Measurements from ENCODE around the gene CKMT1A.
"Not testable (repeated sequence)": the region's sequence is repeated elsewhere in the genome, so short reads cannot be mapped to it uniquely, and the experiment has no call there.

The CKMT1A gene

DNA sequence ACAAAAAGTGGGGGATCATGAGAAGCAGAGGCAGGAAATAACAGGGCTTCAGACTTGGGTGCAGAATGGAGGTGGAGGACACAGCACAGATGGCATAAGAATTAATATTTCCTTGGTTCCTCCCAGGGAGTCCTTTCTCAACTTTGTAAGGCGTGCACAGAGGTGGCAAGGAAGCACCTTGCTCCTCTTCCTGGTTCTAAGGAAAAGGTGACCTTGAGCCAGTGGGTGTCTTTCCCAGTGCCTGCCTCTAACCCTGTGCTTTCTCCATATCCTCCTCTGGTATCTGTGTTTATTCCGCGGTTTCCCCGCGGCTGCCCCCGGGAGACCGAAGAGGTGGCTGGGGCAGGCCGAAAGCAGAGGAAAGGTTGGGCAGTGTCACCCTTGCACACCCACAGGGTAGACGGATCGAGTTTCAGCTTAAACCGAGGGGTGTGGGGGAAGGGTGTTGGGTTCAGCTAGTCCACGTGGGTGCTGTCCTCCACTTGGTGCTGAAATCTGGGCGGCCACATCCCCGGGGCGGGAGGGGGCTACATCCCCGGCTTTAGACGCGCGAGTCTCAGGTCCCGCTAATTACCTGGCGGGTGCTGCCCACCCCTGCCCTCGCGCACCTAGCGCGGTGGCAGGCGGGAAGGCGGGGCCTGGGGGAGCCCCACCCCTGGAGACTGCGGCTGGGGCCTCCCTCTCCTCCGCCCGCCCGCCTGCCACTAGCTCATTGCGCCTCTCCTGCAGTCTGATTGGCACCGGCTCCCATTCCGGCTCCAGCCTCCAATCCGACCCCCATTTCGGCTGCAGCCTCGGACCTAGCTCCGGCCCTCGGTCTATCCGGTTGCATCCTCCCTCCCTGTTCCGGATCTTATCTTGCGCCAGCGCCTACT is at the start of gene CKMT1A:
Gene CKMT1A, plus strand, starts transcription at position 712 of the 875 bp plus-strand sequence. CDS start 192 bp downstream, outside the sequence.
- not testable (repeated sequence) for DNase-seq

DNA sequence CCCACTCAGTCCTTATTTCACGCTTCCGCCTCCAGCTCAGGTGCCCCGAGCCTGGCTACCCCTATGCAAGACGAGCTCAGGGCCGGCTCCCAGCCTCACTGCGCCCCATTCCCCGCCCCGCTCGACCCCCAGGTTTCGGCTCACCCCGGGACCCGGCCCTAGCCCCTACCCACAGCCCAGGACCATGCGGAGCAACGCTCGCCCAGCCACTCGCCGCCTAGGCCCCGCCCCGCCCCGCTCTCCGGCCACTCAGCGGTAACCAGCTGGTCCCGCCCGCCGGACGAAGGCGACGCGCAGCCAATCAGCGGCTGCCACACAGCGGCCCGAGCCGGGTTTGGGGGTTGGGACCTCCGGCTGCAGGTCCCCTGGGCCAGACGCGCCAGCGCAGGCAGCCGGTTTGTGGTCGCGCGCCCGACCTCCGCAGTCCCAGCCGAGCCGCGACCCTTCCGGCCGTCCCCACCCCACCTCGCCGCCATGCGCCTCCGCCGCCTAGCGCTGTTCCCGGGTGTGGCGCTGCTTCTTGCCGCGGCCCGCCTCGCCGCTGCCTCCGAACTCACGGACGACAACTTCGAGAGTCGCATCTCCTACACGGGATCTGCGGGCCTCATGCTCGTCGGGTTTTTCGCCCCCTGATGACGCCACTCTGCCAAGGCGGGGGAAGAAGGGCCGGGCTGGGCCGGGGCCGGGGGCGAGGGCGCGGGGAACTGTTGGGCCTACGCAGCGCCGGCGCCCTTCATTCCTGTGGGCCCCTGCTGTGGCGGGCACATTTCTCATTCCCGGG is 44.8 kb upstream of the CKMT1A start, which contains the start of gene CATSPER2:
Gene CATSPER2, minus strand, starts transcription at position 196 of the 781 bp plus-strand sequence. CDS start 783 bp downstream, outside the sequence.
- DNase-seq: no peak

DNA sequence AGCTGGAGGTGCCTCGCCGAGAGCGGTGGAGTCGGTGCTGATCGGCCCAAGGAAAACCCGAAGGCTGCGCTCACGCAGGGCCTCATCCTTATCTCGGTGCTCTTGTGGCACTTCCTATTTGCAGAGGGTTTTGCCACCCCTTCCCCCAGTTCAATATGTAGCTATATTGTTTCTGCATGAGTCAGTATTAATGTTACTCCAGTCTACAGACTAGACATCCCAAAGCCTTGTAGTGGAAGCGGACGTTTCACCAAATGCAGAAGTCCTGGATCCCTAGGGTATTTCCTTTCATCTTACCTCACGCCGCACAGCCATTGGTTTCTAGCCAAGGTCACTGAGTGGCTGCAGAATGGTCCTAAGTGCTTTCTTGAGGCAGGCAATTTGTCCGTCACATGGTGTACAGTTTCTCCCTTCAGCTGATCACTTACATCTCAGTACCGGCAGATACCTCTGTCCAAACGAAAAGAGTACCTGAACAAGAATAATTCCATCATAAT is 44.2 kb upstream of the CKMT1A start:
- not testable (repeated sequence) for DNase-seq

DNA sequence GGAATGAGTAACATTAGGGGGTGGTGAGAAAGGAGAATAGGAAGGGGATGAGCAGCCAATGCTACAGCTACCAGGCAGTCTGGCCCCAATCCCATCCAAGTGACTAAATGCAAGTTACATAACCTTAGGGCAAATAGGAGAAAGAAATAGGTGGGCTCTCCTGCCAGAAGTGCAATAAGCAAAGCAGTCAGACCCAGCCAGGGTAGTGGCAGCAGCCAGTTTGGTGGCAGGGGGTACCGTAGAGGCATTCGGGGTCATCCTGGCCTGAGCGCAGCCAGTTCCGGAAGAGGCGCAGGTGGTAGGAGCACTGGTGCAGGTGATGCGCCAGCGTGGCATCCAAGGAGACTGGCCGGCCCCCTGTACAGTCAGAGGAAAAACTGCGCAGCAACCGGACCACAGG is 33.9 kb upstream of the CKMT1A start:
- DNase-seq: not testable (repeated sequence)

DNA sequence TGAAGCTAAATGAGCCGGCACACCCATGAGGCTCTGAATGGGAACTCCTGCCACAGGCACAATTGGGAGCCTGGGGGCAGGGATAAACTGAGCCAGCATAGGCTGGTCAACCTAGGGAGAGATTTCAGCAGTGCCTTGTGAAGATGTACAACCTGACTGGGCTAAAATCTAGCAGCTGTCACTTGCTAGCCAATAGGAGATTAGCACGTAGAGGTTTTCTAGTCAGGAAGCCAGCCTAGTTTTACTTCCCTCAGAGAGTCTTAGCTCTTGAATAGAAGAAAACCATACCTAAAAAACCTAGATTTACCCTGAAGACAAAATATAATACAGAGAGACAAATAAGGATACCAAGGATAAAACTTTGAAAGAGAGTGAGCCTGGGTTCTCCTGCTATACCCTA is 31.4 kb upstream of the CKMT1A start:
- DNase-seq: not testable (repeated sequence)

DNA sequence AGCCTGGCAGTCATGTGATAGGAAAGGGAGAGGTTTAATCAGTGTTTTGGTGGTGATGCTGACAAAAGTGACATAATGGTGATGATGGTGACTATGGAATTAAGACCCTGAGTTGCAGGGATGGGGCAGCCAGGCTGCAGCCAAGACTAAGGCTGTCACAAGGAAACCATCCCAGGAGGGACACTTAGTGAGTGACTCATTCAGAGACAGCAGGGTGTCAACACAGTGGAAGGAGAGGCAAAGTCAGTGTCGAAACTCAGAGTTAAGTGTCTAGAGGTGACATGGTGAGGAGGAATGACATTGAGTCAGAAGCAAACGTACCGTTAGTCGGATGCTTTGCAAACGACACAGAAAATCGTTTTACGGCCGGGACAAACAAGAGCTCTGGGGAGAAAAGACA is 30.3 kb upstream of the CKMT1A start:
- not testable (repeated sequence) for DNase-seq

DNA sequence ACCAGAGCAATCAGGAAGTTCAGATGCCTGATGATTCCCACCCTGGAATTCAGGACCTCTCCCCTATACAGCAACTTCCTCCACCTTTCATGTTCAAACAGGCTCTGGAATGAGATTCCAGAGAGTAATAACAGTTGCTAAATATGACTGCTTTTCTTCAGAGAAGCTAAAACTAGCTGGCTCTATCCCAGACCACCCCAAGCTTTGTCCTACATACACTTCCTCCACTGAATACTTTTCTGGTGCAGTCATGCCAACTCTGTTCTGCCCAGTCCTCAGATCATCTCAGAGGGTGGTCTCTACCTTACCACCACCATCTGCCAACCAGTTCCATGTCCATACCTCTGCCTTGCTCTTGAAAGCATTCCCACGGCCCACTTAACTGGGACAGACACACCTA is 27.5 kb upstream of the CKMT1A start:
- DNase-seq: not testable (repeated sequence)

DNA sequence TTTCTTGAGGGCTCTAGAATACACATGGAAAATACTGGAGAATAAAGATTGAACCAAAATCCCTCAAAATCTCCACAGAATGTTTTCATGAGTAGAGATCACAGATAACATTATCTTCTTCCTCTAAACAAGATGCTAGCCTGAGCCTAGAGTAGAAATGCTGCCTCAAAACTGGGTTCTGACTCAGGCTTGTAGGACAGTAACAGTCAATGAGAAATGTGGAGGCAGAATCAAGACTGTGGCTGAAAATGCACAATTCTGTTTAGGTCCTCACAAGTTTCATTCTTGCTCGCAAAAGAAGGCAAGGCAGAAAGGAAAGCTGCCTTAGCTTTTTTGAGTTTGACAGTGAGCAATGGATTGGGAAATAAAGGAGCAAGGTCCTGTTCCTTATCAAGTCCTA is 19.5 kb upstream of the CKMT1A start:
- not testable (repeated sequence) for DNase-seq

DNA sequence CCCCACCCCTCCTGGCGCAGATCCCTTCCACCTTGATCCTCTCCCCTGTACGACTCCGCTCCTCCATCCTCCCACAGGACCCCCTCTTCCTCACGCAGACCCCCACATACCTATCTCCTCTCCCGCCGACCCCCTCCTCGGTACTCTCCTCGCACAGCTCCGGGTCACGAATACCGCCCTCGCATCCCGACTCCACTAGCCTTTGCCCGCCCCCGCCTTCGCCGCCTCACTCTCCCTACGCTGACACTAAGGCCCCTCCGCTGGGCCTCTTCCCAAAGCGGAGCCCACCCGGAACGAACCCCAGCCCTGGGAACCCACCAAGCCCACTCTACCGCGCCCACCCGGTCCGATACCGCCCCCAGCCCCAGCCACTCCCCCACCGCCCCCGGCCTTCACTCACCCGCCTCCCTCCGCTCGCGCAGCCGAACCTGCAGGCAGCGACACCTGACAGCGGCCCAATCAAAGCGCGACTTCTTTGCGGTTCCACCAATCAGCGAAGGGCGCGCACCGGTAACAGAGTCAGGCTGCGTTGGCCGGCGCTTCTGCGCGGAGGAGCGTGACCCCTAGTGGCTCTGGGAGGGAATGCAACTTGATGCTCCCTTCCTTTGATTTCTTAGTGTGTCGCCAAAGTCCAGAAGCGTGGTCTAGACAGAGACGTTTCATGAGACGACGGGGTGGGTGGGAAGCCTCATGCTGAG is 3.9 kb upstream of the CKMT1A start:
- not testable (repeated sequence) for DNase-seq

DNA sequence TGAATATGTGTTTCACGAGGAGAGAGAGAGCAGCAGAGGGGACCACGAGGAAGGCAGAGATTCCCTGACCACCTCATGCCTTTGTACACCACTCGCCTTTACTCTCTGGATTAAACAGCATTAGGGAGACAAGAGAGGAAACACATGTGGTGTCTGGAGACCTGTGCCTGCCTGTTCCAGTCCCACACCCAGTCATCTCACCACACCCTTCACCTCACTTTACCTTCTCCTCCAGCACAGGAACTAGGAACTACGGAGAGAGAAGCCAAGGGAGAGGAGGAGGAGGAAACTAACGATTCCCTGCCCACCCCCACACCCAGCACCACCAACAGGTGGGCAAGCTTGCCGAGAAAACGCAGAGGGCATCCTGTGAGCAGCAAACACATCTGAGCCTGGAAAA is 980 bp upstream of the CKMT1A start:
- DNase-seq: not testable (repeated sequence)

DNA sequence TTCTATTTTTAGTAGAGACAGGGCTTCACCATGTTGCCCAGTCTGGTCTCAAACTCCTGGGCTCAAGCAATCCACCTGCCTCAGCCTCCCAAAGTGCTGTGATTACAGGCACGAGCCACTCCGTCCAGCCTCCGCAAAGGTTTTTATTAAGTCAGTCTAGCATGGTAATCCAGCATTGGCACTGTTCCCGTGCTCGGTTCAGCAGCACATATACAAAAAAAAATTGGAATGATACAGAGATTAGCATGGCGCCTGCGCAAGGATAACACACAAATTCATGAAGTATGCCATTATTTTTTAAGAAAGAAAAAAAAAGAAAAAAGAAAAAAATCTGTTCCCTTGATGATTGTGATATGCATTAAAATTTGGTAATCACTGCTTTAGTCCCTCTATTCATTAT is 8.5 kb downstream of the CKMT1A start:
- DNase-seq: no peak

DNA sequence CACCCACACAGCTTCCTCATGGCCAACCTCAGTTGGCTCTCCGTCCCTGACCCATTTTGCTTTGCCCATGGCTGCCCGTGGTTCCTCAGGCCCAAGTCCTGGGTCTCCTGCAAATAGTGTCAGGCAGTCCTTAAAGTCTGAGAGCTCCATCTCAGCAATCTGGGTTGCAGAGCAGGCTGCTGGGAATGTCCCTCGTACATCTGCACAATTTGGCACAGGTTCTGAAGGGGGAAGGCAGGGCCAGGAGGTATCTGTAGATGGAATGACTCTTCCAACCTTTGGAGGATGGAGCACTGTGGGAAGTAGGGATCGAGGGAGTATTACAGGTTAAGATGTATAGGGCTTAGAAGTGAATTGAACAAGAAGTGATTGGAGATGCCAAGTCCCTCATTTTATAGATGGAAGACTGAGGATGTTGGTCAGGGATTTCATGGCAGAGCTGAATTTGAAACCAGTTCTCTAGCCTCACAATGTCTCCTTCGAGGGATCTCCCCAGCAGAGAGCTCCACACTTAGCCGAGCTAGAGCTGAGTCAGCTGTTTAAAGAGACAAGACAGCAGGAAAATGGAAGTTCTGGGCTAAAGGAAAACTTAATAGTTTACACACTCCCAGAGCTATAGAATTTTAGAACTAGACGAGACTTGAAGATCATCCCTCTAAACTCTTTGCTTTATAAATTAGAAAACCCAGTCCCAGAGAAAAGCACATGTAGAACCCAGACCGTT is 9.2 kb downstream of the CKMT1A start:
- no peak for DNase-seq

DNA sequence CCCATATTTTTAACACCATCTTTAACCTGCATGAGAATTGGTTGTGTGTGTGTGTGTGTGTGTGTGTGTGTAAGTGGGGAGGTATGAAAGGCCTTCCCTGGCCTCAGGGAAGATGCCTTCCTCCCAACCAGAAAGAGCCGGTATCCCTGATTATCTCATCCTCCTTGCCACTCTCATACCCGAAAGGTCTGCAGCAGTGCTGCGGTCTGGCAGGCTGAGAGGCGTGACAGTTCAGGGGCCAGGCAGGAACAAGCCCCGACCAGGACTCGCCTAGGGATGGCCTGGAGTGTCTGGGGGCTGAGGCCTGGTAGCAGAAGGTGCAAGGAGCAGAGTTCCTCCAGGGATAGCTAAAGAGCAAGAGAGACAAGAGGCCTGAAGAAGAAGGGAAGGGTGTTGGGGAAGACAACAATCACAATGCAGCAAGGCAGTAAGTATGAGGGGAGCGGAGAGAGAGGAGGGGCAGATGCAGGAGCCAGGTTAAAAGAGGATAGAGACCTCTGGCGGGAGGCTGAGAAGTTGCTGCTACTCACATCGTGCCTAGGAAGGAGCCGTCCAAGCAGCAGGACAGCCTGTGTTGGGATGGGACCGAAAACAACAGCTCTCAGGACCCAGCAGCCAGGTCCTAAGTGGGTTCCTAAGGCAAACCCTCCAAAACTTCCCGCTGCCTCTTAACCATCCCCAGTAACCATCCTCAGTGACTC is 16.9 kb downstream of the CKMT1A start:
- not testable (repeated sequence) for DNase-seq

DNA sequence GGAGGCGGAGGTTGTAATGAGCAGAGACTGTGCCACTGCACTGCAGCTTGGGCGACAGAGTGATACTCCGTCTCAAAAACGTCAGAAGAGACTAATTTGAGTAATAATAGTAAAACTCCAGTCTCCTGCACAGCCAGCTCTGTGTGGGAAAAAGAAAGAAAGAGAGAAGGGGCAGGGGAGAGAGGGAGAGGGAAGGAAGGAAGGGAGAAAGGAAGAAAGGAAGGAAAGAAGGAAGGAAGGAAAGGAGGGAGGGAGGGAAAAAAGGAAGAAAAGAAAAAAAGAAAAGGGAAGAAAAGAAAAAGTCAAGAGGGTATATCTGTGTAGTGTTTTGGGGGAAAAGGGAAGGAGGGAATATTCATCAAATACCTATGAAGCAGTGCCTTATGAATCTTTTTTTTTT is 29.5 kb downstream of the CKMT1A start:
- DNase-seq: no peak

DNA sequence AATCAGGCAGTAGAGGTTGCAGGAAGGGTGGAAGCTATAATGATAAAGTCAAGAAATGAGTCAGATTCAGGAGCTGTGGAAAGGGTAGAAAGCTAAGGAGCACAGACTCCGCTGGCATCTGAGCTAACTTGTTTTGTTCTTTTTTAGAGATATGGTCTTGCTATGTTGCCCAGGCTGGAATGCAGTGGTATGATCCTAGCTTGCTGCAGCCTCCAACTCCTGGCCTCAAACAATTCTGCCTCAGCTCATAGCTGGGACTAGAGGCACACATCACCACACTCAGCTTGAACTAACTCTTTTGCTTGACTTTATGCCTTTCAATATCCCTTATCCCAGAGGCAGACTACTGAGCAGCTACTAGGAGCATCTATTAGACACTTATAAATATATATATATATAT is 32.6 kb downstream of the CKMT1A start:
- not testable (repeated sequence) for DNase-seq

DNA sequence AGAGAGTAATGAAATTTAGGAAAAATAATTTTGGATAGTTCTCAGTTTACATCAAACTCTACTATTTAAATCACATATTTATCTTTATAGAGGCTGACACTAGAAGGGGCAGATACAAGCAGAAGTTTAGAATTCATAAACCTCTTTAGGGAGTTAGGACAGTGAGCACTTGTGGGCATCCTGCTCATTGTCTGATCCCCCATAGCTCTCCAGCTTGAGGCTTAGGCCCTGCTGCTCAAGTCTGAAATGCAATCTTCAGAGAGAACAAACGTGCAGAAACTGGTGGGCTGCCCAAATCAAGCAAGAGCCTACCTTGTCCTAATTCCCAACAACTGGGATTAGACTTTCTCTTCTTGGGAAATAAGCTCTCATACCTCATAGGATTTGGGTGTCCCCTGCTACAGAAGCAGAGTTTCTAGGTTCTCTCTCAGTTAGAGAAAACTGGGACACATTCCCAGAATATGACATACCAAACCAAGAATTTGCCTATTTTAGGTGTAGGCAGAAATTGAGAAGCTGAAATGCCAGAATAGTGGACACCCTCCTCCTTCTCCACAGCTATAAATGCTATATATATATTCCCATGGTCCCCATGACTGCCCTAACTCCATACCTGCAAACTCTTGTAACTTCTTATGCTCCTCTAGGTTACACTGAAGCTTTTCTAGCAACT is 34.5 kb downstream of the CKMT1A start:
- peak; percentile 62 for DNase-seq

DNA sequence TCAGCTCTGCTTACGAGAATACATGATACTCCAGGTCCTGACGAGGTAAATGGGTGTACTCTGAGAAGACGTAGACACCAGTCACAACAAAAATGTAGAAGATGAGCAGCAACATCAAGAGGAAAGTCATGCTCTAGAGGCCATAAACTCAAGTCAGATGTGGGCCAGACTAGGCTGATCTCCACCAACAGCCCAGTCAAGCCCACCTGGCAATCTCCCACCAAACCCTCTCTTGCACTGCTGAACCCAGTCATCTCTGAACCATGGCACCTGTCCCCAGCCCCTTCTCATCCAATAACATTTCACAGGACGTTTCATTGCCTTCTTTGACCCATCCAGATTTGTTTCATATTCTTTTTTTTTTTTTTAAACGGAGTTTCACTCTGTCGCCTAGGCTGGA is 41.8 kb downstream of the CKMT1A start:
- no peak for DNase-seq

DNA sequence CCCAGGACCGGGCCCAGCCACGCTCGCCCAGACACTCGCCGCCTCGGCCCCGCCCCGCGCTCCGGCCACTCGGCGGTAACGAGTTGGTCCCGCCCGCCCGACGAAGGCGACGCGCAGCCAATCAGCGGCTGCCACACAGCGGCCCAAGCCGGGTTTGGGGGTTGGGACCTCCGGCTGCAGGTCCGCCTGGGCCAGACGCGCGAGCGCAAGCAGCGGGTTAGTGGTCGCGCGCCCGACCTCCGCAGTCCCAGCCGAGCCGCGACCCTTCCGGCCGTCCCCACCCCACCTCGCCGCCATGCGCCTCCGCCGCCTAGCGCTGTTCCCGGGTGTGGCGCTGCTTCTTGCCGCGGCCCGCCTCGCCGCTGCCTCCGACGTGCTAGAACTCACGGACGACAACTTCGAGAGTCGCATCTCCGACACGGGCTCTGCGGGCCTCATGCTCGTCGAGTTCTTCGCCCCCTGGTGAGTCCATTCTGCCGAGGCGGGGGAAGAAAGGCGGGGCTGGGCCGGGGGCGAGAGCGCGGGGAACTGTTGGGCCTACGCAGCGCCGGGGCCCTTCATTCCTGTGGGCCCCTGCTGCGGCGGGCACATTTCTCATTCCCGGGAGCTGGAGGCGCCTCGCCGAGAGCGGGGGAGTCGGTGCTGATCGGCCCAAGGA is 52.7 kb downstream of the CKMT1A start, which contains the start of gene PDIA3:
Gene PDIA3, plus strand, starts transcription at position 194 of the 658 bp plus-strand sequence. Its CDS starts 102 bp downstream, at position 296.
- DNase-seq: peak; percentile 90

DNA sequence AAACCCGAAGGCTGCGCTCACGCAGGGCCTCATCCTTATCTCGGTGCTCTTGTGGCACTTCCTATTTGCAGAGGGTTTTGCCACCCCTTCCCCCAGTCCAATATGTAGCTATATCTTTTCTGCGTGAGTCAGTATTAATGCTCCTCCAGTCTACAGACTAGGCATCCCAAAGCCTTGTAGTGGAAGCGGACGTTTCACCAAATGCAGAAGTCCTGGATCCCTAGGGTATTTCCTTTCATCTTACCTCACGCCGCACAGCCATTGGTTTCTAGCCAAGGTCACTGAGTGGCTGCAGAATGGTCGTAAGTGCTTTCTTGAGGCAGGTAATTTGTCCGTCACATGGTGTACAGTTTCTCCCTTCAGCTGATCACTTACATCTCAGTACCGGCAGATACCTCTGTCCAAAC is 53.2 kb downstream of the CKMT1A start:
- peak; percentile 40 for DNase-seq

DNA sequence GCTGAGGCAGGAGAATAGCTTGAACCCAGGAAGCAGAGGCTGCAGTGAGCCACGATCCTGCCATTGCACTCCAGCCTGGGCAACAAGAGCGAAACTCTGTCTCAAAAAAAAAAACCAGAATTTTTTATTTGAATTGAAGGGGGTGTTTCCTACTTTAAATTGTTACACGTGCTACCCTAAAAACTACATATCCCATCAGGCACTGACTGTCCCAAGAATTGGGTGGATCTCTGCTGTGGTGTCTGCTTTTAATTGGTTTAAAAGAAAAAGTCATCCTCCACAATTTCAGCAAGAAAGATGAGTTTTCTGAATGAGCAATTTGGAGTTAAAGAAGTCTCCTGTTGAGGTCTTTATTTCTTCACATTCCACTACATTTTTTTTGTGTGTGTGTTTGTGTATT is 54.7 kb downstream of the CKMT1A start:
- DNase-seq: peak; percentile 32

All from fibroblast of upper back skin (primary cell).